H1 (cell line): ENCODE results near the gene CDH22. TPM values are rescaled to one million over a fixed set of nuclear protein-coding genes. Genes with fewer than 3 reads are reported as not detected.

Experiments
- E2F6 ChIP-seq: IDR thresholded peaks from 2 replicates; pipeline ENCODE4 v1.6.1; 2012; ENCODE audit warnings: inconsistent platforms
- NANOG ChIP-seq: IDR thresholded peaks from 2 replicates; pipeline ENCODE4 v1.6.1; 2011; ENCODE audit warnings: low read length, low read depth, mild to moderate bottlenecking, inconsistent platforms; ENCODE audit not compliant: insufficient read depth, poor library complexity, severe bottlenecking
- POLR2A ChIP-seq, 2 experiments: IDR thresholded peaks; 1 replicate in 1 of 2; 2 replicates in 1 of 2; pipeline ENCODE4 v1.6.1; 2011; ENCODE audit warnings: low read depth in 2 of 2, low read length in 2 of 2, mild to moderate bottlenecking in 2 of 2; ENCODE audit errors: control extremely low read depth in 1 of 2
- POLR2AphosphoS5 ChIP-seq: IDR thresholded peaks from 2 replicates; pipeline ENCODE4 v1.6.1; 2011; ENCODE audit warnings: low read depth, low read length
- TCF12 ChIP-seq: IDR thresholded peaks from 2 replicates; pipeline ENCODE4 v1.6.1; 2011; ENCODE audit warnings: low read depth, mild to moderate bottlenecking, low read length
- polyA plus RNA-seq, 7 experiments: library from polyadenylated mRNA; depleted of rRNA in 3 of 7; stranded (reverse) in 5 of 7; unstranded in 2 of 7; fragments of >200 nt in 5 of 7; fragments of 200-250 nt in 2 of 7; gene quantifications; 1 replicate in 5 of 7; 2 replicates in 1 of 7; 4 replicates in 1 of 7; pipeline versions ENCODE4 v1.2.1 to v1.2.3, GENCODE V29; 2011 to 2013; ENCODE audit warnings: missing spikeins in 2 of 7, mixed read lengths in 2 of 7
- total RNA-seq: library from RNA; stranded (reverse); fragmentation: NEBNext Ultra II Directional; extraction: Animal tissue kit (Norgen Biotek cat#: 25700); gene quantifications from 2 replicates; pipeline ENCODE4 v1.2.1, GENCODE V29; 2021

The CDH22 gene
- total and polyA plus RNA-seq, 2 of the 8 experiments (the other 6 are each of a cell fraction or from before 2014, with no cell fraction given) = 0.35 to 0.39 TPM

GRCh38 chr20:46331611-46332361, 23.5 kb upstream of the CDH22 start (continued):
- TF ChIP-seq E2F6 = no peak
- TF ChIP-seq TCF12 = no peak
- TF ChIP-seq POLR2AphosphoS5 = no peak
- TF ChIP-seq NANOG = no peak
- TF ChIP-seq POLR2A (IDR thresholded peaks at IDR 0.05; ENCODE audit: control extremely low read depth in 1 of 2, low read depth in 2 of 2, low read length in 2 of 2) = no peak
